Vagina (tissue), 2 donors: ENCODE measurements around the gene CAV1. TPM values are rescaled to one million over a fixed set of nuclear protein-coding genes. Genes with fewer than 3 reads are reported as not detected.

Experiments used
- DNase-seq, 2 donors: peaks; one replicate each; pipeline ENCODE4 v3.0.0-alpha.2; 2017; ENCODE audit errors: extremely low spot score in 2 of 2
- H3K27ac ChIP-seq: fragments of 200-600 bp; sonication (generic); one replicate; pipeline ENCODE4 v1.5.1; 2019
- H3K27me3 ChIP-seq: fragments of 200-600 bp; sonication (generic); one replicate; pipeline ENCODE4 v1.5.1; 2019
- H3K36me3 ChIP-seq, 2 donors: fragments of 200-600 bp; sonication (generic); one replicate each; pipeline ENCODE4 v1.5.1; 2017 to 2019
- H3K4me1 ChIP-seq: fragments of 200-600 bp; sonication (generic); one replicate; pipeline ENCODE4 v1.5.1; 2019
- H3K4me3 ChIP-seq, 2 donors: fragments of 200-600 bp; sonication (generic); 1 replicate in 1 of 2; 2 replicates in 1 of 2; pipeline ENCODE4 v1.5.1; 2016 to 2019
- H3K9me3 ChIP-seq: fragments of 200-600 bp; sonication (generic); one replicate; pipeline ENCODE4 v1.5.1; 2019
- POLR2A ChIP-seq, 2 donors: fragments of 450-650 bp; IDR thresholded peaks; one replicate each; pipeline ENCODE4 v1.6.1; 2017; ENCODE audit warnings: antibody characterized with exemption in 2 of 2, mild to moderate bottlenecking in 2 of 2, moderate library complexity in 2 of 2
- POLR2AphosphoS5 ChIP-seq, 2 donors: sonication (generic); formaldehyde crosslinking; IDR thresholded peaks; one replicate each; pipeline ENCODE4 v1.9.0; 2017; ENCODE audit warnings: antibody characterized with exemption in 2 of 2, mild to moderate bottlenecking in 2 of 2, low read depth in 1 of 2; ENCODE audit not compliant: insufficient read depth in 1 of 2
- intact Hi-C: fragments of 100-400 bp; cut with DNase I; formaldehyde crosslinking; loops from one replicate; pipeline ENCODE4 v1.15.1; 2023
- total RNA-seq: library from RNA; depleted of rRNA; stranded (reverse); fragments of >200 nt; gene quantifications from one replicate; pipeline ENCODE4 v1.2.3, GENCODE V29; 2016
- TF ChIP-seq, protein P1 (sequence below), 3 experiments: fragments of 450-650 bp in 2 of 3; fragments of 200-600 bp in 1 of 3; sonication (generic) in 1 of 3; IDR thresholded peaks; one replicate each; pipeline ENCODE4 v1.5.1; 2017 to 2019; ENCODE audit warnings: antibody characterized with exemption in 3 of 3, mild to moderate bottlenecking in 2 of 3, moderate library complexity in 2 of 3

CAV1 gene
- total RNA-seq, 1 donor from 2014 or later, result 162 TPM

DNA sequence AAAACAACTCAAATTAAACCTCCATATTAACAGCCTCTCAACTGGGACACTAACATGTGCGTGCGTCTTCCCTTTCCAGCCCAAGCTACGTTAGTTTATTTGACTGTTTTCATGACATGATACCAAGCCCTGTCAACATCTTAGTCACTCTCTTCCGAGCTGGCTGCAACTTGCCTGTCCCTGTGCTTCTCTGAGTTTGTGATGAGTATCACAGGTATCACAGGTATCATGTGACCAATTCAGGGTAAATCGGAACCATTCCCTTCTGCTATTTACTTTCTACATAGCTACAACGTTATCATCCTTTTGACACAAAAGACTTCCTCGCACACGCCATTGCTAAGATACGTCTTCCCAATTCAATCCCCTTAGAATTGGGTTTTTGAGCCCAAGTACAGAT lies 70.2 kb downstream of the CAV1 start:
- intact Hi-C loops, result no loop called here

GRCh38 chr7:116597384-116597783 lies 72.5 kb downstream of the CAV1 start:
- no peak for DNase-seq
- H3K27me3 ChIP-seq, result no peaks in the 10 kb centered on the region
- TF ChIP-seq POLR2A (IDR thresholded peaks at IDR 0.05), result no peak
- TF ChIP-seq, protein P1, sequence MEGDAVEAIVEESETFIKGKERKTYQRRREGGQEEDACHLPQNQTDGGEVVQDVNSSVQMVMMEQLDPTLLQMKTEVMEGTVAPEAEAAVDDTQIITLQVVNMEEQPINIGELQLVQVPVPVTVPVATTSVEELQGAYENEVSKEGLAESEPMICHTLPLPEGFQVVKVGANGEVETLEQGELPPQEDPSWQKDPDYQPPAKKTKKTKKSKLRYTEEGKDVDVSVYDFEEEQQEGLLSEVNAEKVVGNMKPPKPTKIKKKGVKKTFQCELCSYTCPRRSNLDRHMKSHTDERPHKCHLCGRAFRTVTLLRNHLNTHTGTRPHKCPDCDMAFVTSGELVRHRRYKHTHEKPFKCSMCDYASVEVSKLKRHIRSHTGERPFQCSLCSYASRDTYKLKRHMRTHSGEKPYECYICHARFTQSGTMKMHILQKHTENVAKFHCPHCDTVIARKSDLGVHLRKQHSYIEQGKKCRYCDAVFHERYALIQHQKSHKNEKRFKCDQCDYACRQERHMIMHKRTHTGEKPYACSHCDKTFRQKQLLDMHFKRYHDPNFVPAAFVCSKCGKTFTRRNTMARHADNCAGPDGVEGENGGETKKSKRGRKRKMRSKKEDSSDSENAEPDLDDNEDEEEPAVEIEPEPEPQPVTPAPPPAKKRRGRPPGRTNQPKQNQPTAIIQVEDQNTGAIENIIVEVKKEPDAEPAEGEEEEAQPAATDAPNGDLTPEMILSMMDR (IDR thresholded peaks at IDR 0.05), result no peak
- peaks cover 3% of the 10 kb centered on the region for H3K4me1 ChIP-seq
- no peaks in the 10 kb centered on the region for H3K36me3 ChIP-seq
- intact Hi-C loops, result no loop called here
- H3K4me3 ChIP-seq, result no peak overlapping the region
- H3K27ac ChIP-seq, result no peak overlapping the region
- H3K9me3 ChIP-seq, result no peaks in the 10 kb centered on the region

More for the DNA sequence above, 70.2 kb downstream of the CAV1 start:
- Histone ChIP-seq H3K36me3 (no peaks in the 10 kb centered on the region), H3K9me3 (no peaks in the 10 kb centered on the region), H3K27ac (no peak overlapping the region), H3K27me3 (no peaks in the 10 kb centered on the region), H3K4me1 (peaks cover 10% of the 10 kb centered on the region), H3K4me3 (no peak overlapping the region)
- DNase-seq, result no peak
- TF ChIP-seq POLR2AphosphoS5 (IDR thresholded peaks at IDR 0.05; ENCODE audit: insufficient read depth in 1 of 2, low read depth in 1 of 2) (no peak), POLR2A (IDR thresholded peaks at IDR 0.05) (no peak)
- TF ChIP-seq, protein P1 (IDR thresholded peaks at IDR 0.05), result no peak

- Histone ChIP-seq H3K9me3 (no peaks in the 10 kb centered on the region), H3K4me1 (no peaks in the 10 kb centered on the region), H3K36me3 (no peaks in the 10 kb centered on the region), H3K4me3 (no peak overlapping the region), H3K27ac (no peak overlapping the region), H3K27me3 (no peaks in the 10 kb centered on the region)
- intact Hi-C loops, result no loop called here
- no peak for TF ChIP-seq POLR2AphosphoS5 (IDR thresholded peaks at IDR 0.05; ENCODE audit: insufficient read depth in 1 of 2, low read depth in 1 of 2)
- TF ChIP-seq, protein P1 (IDR thresholded peaks at IDR 0.05), result no peak
- TF ChIP-seq POLR2A (IDR thresholded peaks at IDR 0.05), result no peak
- DNase-seq, result no peak
These were observed 73.4 kb downstream of the CAV1 start for GRCh38 chr7:116598278-116598677.

DNA sequence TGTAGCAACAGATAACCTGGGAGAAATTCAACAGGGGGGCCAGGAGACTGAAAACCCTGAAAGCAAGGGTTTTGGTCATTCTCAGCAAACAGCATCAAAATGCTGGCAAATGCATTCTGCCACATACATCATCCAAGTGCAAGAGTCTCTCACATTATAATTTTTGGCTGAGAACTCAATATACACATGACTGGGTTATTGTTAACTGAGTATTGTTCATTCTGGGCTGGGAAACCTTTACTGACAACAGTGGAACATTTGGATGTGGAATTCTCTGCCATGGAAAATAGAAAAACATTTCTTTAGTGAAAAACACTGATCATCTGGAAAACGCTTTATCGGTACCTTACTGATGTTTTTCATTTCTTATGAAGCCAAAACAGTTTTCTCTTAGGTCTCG lies 74.0 kb downstream of the CAV1 start:
- H3K9me3 ChIP-seq, result no peaks in the 10 kb centered on the region
- TF ChIP-seq POLR2AphosphoS5 (IDR thresholded peaks at IDR 0.05; ENCODE audit: insufficient read depth in 1 of 2, low read depth in 1 of 2) (no peak), POLR2A (IDR thresholded peaks at IDR 0.05) (no peak)
- TF ChIP-seq, protein P1 (IDR thresholded peaks at IDR 0.05), result no peak
- no peaks in the 10 kb centered on the region for H3K36me3 ChIP-seq
- no peaks in the 10 kb centered on the region for H3K4me1 ChIP-seq
- no peak overlapping the region for H3K4me3 ChIP-seq
- H3K27ac ChIP-seq, result no peak overlapping the region
- intact Hi-C loops, result no loop called here
- no peaks in the 10 kb centered on the region for H3K27me3 ChIP-seq
- no peak for DNase-seq

GRCh38 chr7:116601426-116601825 lies 76.6 kb downstream of the CAV1 start:
- H3K4me1 ChIP-seq, result no peaks in the 10 kb centered on the region
- no peak for DNase-seq
- no peaks in the 10 kb centered on the region for H3K27me3 ChIP-seq
- H3K4me3 ChIP-seq, result no peak overlapping the region
- intact Hi-C loops, result no loop called here
- no peaks in the 10 kb centered on the region for H3K9me3 ChIP-seq
- no peak overlapping the region for H3K27ac ChIP-seq
- TF ChIP-seq, protein P1 (IDR thresholded peaks at IDR 0.05), result no peak
- TF ChIP-seq POLR2AphosphoS5 (IDR thresholded peaks at IDR 0.05; ENCODE audit: insufficient read depth in 1 of 2, low read depth in 1 of 2) (no peak), POLR2A (IDR thresholded peaks at IDR 0.05) (no peak)
- H3K36me3 ChIP-seq, result no peaks in the 10 kb centered on the region
